ENCODE results near the gene AEN.

GRCh38 chr15:88637841-88638625 lies 16.9 kb downstream of the AEN start:
- no peak for TF ChIP-seq CTCF (conservative IDR thresholded peaks at IDR 0.05; ENCODE audit: low read length)
- TF ChIP-seq EZH2phosphoT487 (IDR thresholded peaks at IDR 0.05; ENCODE audit: borderline replicate concordance): no peak
